Liver (tissue), 3 donors: ENCODE data around the gene CNFN.

ENCODE experiments used
- EGR1 ChIP-seq, 2 donors: IDR thresholded peaks; 2 replicates each; pipeline ENCODE4 v1.6.1; 2016 to 2018; ENCODE audit warnings: antibody characterized with exemption in 2 of 2, low read depth in 2 of 2
- GABPA ChIP-seq, 2 donors: IDR thresholded peaks in 1 of 2; conservative IDR thresholded peaks in 1 of 2; 2 replicates each; pipeline ENCODE4 v1.6.1; 2016; ENCODE audit warnings: antibody characterized with exemption in 2 of 2, mild to moderate bottlenecking in 1 of 2, moderate library complexity in 1 of 2
- HNF4G ChIP-seq: IDR thresholded peaks from 2 replicates; pipeline ENCODE4 v1.6.1; 2016; ENCODE audit warnings: antibody characterized with exemption
- JUND ChIP-seq, 2 donors: IDR thresholded peaks; 2 replicates each; pipeline ENCODE4 v1.6.1; 2016; ENCODE audit warnings: antibody characterized with exemption in 2 of 2
- RAD21 ChIP-seq, 2 donors: IDR thresholded peaks; 2 replicates each; pipeline ENCODE4 v1.6.1; 2016; ENCODE audit warnings: antibody characterized with exemption in 2 of 2, mild to moderate bottlenecking in 2 of 2
- TAF1 ChIP-seq: conservative IDR thresholded peaks from 2 replicates; pipeline ENCODE4 v1.6.1; 2016; ENCODE audit warnings: antibody characterized with exemption, mild to moderate bottlenecking
- TF ChIP-seq, protein P1 (sequence below): IDR thresholded peaks from 2 replicates; pipeline ENCODE4 v1.6.1; 2016; ENCODE audit warnings: antibody characterized with exemption, mild to moderate bottlenecking
- TF ChIP-seq, protein P2 (sequence below): fragments of 150-350 bp; IDR thresholded peaks from 2 replicates; pipeline ENCODE4 v1.5.1; 2017; ENCODE audit warnings: improper control_type of control experiment, low read depth, low read length; ENCODE audit not compliant: missing input control
- TF ChIP-seq, protein P3 (sequence below): IDR thresholded peaks from 2 replicates; pipeline ENCODE4 v1.6.1; 2016; ENCODE audit warnings: antibody characterized with exemption
- donor health status: healthy.
- donor health status: healthy.

DNA sequence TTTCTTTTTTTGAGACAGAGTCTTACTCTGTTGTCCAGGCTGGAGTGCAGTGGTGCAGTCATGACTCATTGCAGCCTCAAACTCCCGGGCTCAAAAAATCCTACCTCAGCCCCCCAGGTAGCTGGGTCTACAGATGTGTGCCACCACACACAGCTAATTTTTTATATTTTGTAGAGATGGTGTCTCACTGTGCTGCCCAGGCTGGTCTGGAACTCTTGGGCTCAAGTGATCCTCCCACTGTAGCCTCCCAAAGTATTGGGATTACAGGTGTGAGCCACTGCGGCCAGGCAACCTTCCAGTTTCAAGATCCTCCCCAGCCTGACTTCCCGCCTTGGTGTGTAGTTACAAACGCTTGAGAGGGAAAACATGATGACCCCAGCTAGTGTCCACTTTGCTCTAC, 22.2 kb downstream of the CNFN start:
- TF ChIP-seq TAF1 (no peak), RAD21 (IDR thresholded peaks at IDR 0.05) (no peak), GABPA (IDR thresholded peaks at IDR 0.05 in 1 of 2, conservative IDR thresholded peaks at IDR 0.05 in 1 of 2) (no peak), JUND (IDR thresholded peaks at IDR 0.05) (no peak), EGR1 (IDR thresholded peaks at IDR 0.05; ENCODE audit: low read depth in 2 of 2) (no peak), HNF4G (no peak)
- TF ChIP-seq, protein P1, sequence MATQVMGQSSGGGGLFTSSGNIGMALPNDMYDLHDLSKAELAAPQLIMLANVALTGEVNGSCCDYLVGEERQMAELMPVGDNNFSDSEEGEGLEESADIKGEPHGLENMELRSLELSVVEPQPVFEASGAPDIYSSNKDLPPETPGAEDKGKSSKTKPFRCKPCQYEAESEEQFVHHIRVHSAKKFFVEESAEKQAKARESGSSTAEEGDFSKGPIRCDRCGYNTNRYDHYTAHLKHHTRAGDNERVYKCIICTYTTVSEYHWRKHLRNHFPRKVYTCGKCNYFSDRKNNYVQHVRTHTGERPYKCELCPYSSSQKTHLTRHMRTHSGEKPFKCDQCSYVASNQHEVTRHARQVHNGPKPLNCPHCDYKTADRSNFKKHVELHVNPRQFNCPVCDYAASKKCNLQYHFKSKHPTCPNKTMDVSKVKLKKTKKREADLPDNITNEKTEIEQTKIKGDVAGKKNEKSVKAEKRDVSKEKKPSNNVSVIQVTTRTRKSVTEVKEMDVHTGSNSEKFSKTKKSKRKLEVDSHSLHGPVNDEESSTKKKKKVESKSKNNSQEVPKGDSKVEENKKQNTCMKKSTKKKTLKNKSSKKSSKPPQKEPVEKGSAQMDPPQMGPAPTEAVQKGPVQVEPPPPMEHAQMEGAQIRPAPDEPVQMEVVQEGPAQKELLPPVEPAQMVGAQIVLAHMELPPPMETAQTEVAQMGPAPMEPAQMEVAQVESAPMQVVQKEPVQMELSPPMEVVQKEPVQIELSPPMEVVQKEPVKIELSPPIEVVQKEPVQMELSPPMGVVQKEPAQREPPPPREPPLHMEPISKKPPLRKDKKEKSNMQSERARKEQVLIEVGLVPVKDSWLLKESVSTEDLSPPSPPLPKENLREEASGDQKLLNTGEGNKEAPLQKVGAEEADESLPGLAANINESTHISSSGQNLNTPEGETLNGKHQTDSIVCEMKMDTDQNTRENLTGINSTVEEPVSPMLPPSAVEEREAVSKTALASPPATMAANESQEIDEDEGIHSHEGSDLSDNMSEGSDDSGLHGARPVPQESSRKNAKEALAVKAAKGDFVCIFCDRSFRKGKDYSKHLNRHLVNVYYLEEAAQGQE = no peak
- TF ChIP-seq, protein P2, sequence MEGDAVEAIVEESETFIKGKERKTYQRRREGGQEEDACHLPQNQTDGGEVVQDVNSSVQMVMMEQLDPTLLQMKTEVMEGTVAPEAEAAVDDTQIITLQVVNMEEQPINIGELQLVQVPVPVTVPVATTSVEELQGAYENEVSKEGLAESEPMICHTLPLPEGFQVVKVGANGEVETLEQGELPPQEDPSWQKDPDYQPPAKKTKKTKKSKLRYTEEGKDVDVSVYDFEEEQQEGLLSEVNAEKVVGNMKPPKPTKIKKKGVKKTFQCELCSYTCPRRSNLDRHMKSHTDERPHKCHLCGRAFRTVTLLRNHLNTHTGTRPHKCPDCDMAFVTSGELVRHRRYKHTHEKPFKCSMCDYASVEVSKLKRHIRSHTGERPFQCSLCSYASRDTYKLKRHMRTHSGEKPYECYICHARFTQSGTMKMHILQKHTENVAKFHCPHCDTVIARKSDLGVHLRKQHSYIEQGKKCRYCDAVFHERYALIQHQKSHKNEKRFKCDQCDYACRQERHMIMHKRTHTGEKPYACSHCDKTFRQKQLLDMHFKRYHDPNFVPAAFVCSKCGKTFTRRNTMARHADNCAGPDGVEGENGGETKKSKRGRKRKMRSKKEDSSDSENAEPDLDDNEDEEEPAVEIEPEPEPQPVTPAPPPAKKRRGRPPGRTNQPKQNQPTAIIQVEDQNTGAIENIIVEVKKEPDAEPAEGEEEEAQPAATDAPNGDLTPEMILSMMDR = no peak
- TF ChIP-seq, protein P3, sequence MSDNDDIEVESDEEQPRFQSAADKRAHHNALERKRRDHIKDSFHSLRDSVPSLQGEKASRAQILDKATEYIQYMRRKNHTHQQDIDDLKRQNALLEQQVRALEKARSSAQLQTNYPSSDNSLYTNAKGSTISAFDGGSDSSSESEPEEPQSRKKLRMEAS = no peak
